HG02588 (cell line): ENCODE data around the gene SLC19A2.
"Not testable (repeated sequence)": the region's sequence is repeated elsewhere in the genome, so short reads cannot be mapped to it uniquely, and the experiment has no call there.

Experiments
- ATAC-seq: cut with Tn5 transposase; IDR thresholded peaks from one replicate; pipeline ENCODE4 v1.9.1; 2021; ENCODE audit warnings: mild to moderate bottlenecking, moderate library complexity; ENCODE audit not compliant: unreplicated experiment

Gene SLC19A2

GRCh38 chr1:169485431-169486280, at the start of gene SLC19A2:
SLC19A2 (minus strand) TSS chr1:169485944; CDS start chr1:169485766, 178 bp downstream.
- peak; percentile 99 for ATAC-seq

GRCh38 chr1:169534653-169535052, 48.9 kb upstream of the SLC19A2 start:
- ATAC-seq: no peak

- ATAC-seq: not testable (repeated sequence)
Measured at GRCh38 chr1:169533528-169534190, 47.9 kb upstream of the SLC19A2 start.

- no peak for ATAC-seq
Measured at GRCh38 chr1:169530448-169530847, 44.7 kb upstream of the SLC19A2 start.

- no peak for ATAC-seq
Measured at GRCh38 chr1:169529068-169529642, 43.4 kb upstream of the SLC19A2 start.

- no peak for ATAC-seq
Measured at GRCh38 chr1:169528215-169529067, 42.7 kb upstream of the SLC19A2 start.

- no peak for ATAC-seq
Measured at GRCh38 chr1:169527451-169528214, 41.9 kb upstream of the SLC19A2 start.

- no peak for ATAC-seq
Measured at GRCh38 chr1:169527001-169527400, 41.3 kb upstream of the SLC19A2 start.

- no peak for ATAC-seq
Measured at GRCh38 chr1:169526120-169526832, 40.5 kb upstream of the SLC19A2 start.

GRCh38 chr1:169525391-169525790, 39.6 kb upstream of the SLC19A2 start:
- no peak for ATAC-seq

- no peak for ATAC-seq
Measured at GRCh38 chr1:169523904-169524303, 38.2 kb upstream of the SLC19A2 start.

GRCh38 chr1:169521226-169521625, 35.5 kb upstream of the SLC19A2 start:
- no peak for ATAC-seq

- ATAC-seq: no peak
Measured at GRCh38 chr1:169517558-169518186, 31.9 kb upstream of the SLC19A2 start.

GRCh38 chr1:169515641-169516040, 29.9 kb upstream of the SLC19A2 start:
- no peak for ATAC-seq

- ATAC-seq: no peak
Measured at GRCh38 chr1:169514566-169515270, 29.0 kb upstream of the SLC19A2 start.

GRCh38 chr1:169513208-169513607, 27.5 kb upstream of the SLC19A2 start:
- ATAC-seq: no peak

GRCh38 chr1:169511316-169512005, 25.7 kb upstream of the SLC19A2 start:
- ATAC-seq: no peak

GRCh38 chr1:169510060-169510459, 24.3 kb upstream of the SLC19A2 start:
- no peak for ATAC-seq
